ENCODE measurements around the gene GSX1.

Gene GSX1

GRCh38 chr13:27835799-27836198 is 43.5 kb downstream of the GSX1 start:
- no peak overlapping the region for H3K4me3 Mint-ChIP-seq
- no peak overlapping the region for H3K27ac Mint-ChIP-seq
- DNase-seq, result no peak
- H3K4me1 Mint-ChIP-seq (ENCODE audit: low read depth), result no peaks in the 10 kb centered on the region
- no peaks in the 10 kb centered on the region for H3K9me3 Mint-ChIP-seq
- no peaks in the 10 kb centered on the region for H3K36me3 Mint-ChIP-seq (ENCODE audit: low read depth)
- peaks cover 53% of the 10 kb centered on the region for H3K27me3 Mint-ChIP-seq

- peaks cover 3% of the 10 kb centered on the region for H3K9me3 Mint-ChIP-seq
- DNase-seq, result no peak
- no peaks in the 10 kb centered on the region for H3K36me3 Mint-ChIP-seq (ENCODE audit: low read depth)
- no peak overlapping the region for H3K27ac Mint-ChIP-seq
- H3K27me3 Mint-ChIP-seq, result peaks cover 51% of the 10 kb centered on the region
- H3K4me1 Mint-ChIP-seq (ENCODE audit: low read depth), result no peaks in the 10 kb centered on the region
- H3K4me3 Mint-ChIP-seq, result no peak overlapping the region
Observed at GRCh38 chr13:27839809-27840467, 47.7 kb downstream of the GSX1 start.

DNA sequence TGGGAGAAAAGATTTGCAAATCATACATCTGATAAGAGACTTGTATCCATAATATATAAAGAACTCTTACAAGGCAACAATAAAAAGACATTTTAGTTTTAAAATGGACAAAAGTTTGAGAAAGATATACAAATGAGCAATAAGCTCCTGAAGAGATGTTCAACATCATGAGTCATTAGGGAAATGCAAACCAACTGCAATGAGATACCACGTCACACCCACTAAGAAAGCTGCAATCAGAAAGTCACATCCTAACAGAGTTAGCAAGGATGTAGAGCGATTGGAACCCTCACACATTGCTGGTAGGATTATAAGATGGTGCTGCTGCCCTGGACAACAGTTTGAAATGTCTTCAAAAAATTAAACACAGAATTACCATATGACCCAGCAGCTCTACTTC is 50.3 kb downstream of the GSX1 start:
- Mint-ChIP-seq H3K27ac (no peak overlapping the region), H3K4me1 (ENCODE audit: low read depth) (no peaks in the 10 kb centered on the region), H3K36me3 (ENCODE audit: low read depth) (no peaks in the 10 kb centered on the region), H3K27me3 (peaks cover 59% of the 10 kb centered on the region), H3K4me3 (no peak overlapping the region), H3K9me3 (peaks cover 3% of the 10 kb centered on the region)
- no peak for DNase-seq
